ENCODE results near the gene DPH2.

DPH2 gene

DNA sequence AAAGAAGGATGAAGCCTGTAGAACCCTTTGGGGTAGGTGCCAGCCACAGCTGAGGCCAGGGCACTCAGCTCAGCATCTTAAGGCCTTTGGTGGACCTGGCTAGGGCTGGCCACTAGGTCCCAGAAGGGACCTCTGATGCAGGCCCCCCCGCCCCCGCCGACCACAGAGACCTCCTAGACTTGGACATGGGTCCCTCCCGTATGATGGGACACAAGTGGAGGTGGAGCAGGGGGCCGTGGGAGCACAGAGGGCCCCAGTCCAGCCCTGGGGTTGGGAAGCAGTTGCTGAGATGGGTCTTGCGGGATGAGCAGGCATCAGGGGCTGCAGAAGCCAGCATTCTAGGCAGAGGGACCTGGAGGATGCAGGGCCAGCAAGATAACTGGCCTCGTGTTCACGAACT is 12.4 kb downstream of the DPH2 start:
- DNase-seq (ENCODE audit: extremely low read depth in 1 of 2, low read depth in 1 of 2) = no peak

DNA sequence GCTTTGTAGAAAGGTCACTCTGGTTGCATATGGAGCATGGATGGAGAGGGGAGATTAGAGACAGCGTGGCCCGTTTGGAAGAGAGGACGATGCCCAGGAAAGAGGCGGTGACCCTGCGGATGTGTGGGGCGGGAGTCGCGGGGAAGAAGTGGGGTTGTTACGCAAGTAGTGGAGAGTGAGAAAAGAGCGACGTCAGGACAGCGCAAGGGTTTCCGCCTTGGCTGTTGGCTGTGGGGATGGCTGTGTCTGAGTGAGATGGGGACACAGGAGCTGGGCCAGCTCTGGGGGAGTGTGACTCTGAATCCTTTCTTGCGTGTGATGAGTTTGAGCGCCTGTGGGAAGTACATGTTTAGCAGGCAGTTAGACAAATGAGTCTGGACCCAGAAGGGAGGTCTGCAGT is 13.0 kb downstream of the DPH2 start:
- DNase-seq (ENCODE audit: extremely low read depth in 1 of 2, low read depth in 1 of 2) = no peak

DNA sequence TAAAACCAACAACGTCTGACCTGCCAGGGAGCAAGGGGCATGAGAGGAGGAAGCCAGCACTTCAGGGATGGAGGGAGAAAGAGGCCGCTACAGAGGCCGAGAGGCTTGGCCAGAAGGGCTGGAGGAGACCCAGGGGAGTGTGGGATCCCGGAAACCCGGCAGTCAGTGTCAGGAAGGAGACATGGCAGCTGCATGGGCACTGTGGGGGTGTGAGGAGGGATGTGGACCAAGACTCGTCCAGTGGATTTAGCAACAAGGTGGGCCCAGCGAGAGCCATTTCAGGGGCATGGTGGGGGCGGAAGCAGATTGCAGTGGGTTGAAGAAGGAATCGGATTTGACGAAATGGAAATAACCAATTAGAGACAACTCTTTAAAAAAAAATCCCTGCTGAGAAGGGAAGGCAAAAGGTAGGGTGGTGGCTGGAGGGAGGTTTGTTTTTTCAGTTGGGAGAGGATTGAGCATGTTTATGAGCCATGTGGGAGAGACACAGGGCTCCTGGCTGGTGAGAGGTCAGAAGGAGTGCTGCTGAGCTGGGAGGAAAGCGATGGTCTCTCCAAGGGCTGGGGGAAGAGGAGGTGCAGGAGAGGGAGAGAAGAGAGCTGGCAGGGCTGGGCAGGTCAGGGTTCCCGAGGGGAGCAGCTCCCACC is 13.6 kb downstream of the DPH2 start:
- DNase-seq (ENCODE audit: extremely low read depth in 1 of 2, low read depth in 1 of 2) = no peak

DNA sequence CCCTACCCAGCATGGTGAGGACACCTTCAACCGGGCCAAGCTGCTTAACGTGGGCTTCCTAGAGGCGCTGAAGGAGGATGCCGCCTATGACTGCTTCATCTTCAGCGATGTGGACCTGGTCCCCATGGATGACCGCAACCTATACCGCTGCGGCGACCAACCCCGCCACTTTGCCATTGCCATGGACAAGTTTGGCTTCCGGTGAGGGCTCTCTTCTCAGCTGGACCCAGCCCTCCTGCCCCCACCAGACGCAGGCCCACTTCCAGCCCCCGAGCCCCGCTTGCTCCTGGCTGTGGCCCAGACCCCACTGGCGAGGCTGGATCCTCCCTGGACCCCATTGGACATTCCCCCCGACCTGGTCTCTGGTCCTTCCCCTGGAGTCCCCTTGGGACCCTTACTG is 15.0 kb downstream of the DPH2 start:
- no peak for DNase-seq (ENCODE audit: extremely low read depth in 1 of 2, low read depth in 1 of 2)

DNA sequence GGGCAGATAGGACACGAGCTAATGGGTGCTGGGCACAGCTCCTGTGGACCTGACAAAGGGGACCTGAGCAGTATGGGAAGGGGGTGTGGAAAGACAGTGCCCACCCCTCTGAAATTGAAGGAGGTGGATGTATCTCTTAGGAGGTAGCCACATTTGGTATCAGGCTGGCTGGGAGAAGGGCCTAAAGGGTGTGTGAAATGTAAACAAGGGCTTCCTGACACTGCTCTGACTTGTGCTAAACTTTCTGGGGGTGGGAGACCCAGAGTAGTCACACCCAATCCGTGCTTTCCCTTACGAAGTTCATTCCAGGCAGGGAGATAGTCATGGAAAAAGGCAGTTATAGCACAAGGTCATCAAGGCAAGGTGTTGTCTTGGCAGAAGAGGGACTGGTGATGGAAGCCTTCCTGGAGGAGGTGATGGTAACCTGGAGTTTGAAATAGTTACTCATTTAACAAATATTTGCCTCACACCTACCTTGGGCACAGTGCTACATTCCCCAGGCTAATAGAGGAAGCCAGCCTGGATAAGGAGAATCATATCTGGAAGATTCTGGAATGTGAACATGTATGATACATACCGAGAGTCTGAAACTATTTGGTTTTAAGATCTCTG is 16.3 kb downstream of the DPH2 start:
- no peak for DNase-seq (ENCODE audit: extremely low read depth in 1 of 2, low read depth in 1 of 2)

DNA sequence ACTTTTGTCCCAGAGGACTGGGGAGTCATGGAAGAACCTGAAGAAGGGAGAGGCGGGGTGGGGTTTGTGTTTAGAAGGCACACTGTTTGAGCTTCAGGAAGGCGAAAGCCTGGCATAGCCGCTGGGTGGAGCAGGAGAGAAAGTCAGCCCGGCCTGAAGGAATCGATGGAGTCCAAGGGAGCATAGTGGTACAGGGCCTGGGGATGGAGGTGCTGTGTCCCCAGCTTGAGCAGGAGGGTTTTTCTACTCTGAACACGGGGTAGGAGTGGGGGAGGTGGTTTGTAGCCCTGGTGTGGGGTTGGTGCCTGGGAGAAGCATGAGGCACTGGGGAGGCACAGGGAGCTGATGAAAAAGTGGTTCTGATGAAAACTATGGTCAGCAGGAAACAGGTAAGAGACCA is 16.9 kb downstream of the DPH2 start:
- DNase-seq (ENCODE audit: extremely low read depth in 1 of 2, low read depth in 1 of 2) = no peak

DNA sequence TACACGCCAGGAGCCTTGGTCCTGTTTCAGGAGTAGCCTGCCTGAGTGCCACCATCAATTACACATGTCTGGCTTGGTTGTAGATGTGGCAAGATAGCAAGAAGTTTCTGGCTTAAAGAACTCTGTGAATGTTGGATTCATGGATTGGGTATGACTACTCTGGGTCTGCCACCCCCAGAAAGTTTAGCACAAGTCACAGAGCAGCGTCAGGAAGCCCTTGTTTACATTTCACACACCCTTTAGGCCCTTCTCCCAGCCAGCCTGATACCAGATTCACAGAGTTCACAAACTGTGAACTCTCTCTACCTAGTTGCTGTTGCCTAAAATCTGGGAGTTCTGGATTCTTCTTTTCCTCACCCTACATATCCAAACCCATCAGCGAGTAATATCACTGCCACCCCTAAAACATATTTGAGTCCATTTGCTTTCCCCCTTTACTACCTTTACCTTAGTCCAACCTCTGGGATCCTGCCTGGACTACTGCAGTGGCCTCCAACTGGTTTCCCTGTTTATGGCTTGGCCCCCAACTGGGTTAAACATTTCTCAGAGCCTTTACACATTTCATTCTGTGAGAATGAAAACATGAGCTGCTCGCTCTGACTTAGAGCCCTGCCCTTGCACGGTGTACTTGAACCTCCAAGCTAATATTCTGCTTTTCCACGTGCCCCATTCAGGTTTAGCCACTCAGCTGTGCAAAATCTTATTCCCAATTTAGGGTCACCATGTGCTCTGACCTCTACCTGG is 17.5 kb downstream of the DPH2 start:
- no peak for DNase-seq (ENCODE audit: extremely low read depth in 1 of 2, low read depth in 1 of 2)

DNA sequence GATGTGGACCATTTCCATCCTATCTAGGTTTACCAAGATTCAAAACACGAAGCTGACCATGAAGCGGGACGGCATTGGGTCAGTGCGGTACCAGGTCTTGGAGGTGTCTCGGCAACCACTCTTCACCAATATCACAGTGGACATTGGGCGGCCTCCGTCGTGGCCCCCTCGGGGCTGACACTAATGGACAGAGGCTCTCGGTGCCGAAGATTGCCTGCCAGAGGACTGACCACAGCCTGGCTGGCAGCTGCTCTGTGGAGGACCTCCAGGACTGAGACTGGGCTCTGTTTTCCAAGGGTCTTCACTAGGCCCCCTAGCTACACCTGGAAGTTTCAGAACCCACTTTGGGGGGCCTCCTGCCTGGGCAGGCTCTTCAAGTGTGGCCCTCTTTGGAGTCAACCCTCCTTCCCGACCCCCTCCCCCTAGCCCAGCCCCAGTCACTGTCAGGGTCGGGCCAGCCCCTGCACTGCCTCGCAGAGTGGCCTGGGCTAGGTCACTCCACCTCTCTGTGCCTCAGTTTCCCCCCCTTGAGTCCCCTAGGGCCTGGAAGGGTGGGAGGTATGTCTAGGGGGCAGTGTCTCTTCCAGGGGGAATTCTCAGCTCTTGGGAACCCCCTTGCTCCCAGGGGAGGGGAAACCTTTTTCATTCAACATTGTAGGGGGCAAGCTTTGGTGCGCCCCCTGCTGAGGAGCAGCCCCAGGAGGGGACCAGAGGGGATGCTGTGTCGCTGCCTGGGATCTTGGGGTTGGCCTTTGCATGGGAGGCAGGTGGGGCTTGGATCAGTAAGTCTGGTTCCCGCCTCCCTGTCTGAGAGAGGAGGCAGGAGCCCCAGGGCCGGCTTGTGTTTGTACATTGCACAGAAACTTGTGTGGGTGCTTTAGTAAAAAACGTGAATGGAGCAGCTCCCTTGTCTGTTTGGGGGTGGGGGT is 20.7 kb downstream of the DPH2 start:
- DNase-seq (ENCODE audit: extremely low read depth in 1 of 2, low read depth in 1 of 2) = no peak

DNA sequence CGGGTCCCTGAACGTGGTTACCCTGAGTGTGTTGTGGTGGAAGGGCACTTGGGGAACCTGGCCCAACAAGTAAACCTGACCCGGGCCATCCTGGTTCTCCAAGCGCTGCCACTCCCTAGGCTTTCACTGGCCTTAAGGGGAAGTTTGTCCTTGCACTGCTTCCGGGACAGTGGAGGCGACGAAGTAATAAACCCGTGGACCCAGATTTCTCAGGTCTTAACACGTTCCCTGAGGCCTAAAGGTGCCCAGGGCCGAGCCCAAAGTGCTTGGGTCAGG is 21.3 kb downstream of the DPH2 start:
- DNase-seq (ENCODE audit: extremely low read depth in 1 of 2, low read depth in 1 of 2) = no peak

DNA sequence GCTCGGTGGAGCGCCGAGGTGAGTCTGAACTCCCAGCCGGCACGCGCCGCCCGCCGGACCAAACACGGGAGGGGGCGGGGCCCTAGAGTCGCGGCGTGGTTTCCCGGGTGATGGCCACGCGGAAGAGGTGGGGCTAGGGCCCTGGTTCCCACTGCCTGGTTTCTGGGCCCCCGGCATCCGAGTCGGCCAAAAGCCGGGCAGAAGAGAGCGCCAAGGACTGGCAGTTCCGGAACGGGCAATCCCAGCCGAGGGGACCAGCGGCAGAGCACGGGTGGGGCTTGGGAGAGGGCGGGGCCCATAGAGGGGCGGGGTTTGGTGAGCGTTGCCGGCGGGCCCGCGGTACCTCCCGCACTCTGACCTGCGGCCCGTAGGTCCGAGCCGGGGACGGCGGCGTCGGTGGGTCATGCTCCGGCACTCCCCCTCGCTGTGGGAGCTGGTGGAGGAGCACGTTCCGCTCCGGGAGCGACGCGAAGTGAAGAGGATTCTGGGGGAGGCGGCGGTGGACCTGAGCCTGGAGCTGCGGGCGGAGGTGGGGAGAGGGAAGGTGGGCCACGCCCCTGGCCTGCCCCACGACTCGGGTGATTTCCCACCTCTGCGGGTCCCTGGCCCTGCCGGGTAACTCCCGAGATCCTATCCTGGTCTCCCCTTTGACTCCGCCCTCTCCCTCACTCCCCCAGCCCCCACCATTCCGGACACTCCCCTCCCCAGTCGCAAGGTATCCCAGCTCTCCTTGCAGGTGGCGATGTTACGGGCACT is 21.8 kb downstream of the DPH2 start, which contains the start of gene CCDC24:
Gene CCDC24 (plus strand): TSS at position 124 of the 756 bp plus-strand sequence. CDS start 280 bp downstream, at position 404.
- peak; percentile 57 to 72 for DNase-seq (ENCODE audit: extremely low read depth in 1 of 2, low read depth in 1 of 2)

DNA sequence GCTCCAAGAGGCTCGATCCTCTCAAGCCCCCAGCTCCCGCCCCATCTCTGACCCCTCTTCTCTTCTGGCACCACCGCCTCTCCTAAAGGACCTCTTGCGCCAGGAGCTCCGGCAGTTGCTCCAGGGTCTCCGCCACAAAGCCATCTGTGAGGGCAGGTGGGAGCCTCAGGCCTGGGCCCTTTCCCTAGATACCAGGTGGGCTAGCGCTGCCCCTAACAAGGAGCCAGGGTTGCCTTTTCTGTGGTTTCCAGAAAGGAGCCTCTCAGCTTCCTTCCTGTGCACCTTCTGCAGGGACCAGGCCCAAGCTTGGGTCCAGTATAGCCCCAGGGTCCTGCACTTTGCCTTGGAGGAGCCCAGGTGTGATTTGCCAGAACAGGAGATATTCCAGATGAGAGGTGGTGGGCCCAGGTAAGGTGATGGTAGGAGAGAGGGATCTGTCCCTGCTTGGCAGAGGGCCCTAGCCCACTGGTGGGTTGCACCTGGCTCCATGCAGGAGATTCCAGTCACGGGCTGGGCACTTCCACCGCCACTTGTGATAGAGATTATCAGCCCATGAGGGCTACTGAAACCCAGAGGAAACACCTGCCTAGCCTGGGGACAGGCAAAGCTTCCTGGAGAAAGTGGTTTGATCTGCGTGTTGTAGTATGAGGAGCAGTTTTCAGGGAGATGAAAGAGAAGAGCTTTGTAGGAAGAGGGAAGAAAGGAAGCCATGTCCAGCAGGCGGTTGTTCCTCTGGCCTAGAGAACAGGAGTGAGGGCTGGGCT is 22.6 kb downstream of the DPH2 start:
- no peak for DNase-seq (ENCODE audit: extremely low read depth in 1 of 2, low read depth in 1 of 2)

DNA sequence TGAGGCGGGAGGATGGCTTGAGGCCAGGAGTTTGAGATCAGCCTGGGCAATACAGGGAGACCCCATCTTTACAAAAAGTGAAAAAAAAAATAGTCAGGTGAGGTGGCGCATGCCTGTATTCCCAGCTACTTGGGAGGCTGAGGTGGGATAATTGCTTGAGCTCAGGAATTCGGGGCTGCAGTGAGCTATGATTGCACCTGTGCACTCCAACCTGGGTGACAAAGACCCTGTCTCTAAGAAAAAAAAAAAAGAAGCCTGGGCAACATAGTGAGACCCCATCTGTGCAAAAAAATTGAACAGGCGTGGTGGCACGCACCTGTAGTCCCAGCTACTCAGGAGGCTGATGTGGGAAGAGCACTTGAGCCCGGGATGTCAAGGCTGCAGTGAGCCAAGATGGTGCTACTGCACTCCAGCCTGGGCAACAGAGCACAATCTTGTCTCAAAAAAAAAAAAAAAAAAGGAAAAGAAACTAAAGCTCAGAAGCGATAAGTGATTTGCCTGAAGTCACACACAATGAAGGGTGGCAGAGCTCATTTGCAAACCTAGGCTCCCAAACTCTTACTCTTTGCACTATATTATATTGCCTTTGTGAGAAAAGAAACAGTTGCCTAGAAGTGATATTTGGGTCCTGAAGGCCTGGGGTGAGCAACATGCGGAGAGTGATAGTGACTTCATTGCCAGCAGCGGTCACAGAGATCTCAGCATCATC is 23.6 kb downstream of the DPH2 start:
- DNase-seq (ENCODE audit: extremely low read depth in 1 of 2, low read depth in 1 of 2) = no peak

DNA sequence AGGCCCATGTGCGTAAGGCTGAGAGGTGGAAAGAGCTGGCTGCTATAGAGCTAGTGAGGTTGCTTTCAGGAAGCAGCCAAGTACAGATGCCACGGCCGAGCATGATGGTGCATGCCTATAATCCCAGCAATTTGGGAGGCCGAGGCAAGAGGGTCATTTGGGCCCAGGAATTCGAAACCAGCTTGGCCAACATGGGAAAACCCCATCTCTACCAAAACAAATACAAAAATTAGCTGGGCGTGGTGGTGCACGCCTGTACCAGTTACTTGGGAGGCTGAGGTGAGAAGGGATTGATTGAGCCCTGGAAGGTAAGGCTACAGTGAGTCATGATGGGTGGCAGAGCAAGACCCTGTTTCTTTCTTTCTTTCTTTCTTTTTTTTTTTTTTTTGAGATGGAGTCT is 24.3 kb downstream of the DPH2 start:
- no peak for DNase-seq (ENCODE audit: extremely low read depth in 1 of 2, low read depth in 1 of 2)

DNA sequence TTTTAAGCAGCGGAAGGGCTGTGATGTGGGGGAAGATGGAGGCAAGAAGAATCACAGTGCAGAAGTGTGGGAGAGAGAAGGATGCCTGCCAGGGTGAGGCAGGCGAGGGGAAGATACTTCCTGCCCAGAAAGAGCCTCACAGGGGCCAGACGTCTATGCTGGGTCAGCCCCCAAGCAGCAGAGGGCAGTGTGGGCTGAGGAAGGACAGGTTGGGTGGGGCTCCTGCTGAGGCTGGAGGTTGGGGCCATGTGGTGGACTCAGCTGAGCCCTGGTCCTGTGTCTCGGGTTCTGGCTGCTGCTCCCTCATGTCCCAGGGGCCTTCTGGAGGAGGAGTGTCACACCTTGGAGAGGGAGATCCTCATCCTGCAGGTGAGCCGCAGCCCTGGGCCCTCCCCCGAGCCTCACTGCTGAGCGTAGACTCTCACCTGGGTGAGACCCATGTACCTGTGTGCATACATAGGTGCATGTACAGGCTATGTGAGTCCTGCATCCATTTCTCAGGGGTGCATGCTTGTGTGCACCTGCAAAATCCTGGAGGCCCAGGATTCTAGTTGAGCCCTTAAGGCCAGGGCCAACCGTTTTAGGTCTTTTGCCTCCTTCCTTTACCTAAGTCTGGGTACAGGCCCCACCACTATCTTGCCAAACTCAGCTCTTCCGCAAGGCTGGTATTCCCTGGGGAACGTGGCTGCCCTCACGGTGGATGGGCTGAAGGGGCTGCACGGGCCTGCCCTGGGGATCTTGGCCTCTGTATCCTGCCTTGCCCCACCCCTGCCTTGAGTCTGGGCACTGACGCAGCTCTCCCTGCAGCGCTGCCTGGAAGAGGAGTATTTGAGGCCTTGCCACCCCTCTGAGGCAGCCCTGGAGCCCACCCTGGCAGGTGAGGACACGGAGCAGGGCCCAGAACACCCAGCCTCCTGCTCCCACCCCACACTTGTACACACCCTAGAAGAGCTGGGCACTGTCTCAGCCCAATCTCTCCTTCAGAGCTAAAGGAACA is 25.3 kb downstream of the DPH2 start:
- no peak for DNase-seq (ENCODE audit: extremely low read depth in 1 of 2, low read depth in 1 of 2)

DNA sequence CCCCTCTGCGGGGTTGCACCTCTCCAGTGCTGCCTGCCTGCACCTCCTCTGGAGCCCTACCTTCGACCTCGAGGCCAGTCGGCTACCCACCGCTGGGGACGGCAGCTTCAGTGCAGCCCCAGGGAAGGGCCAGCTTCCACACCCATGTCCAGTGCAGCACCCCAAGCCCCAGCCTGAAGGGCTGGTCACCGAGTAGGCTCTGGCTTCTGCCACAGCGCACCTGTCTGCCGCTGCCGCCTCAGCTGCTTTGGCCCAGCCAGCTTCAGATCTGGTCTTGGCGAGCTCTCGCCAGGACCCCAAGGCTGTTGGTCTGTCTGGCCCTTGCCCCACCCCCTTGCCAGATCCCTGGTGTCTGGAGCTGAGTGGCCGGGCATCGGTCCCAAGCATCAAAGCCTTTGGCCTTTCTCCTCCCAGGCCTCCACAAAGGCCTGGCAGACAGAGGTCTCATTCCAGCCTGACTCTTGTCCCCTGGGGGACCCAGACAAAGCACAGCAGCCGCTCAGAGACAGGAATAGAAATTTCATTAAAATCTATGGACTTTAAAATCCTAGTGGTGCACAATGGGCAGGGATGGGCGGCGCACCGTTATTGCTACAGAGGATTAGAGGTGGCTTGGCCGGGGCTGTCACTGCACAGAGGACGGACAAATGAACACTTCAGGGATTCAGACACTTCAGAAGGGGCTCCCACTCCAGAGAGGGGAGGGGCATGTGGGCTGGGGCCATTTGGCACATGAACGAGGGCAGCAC is 26.3 kb downstream of the DPH2 start:
- no peak for DNase-seq (ENCODE audit: extremely low read depth in 1 of 2, low read depth in 1 of 2)

DNA sequence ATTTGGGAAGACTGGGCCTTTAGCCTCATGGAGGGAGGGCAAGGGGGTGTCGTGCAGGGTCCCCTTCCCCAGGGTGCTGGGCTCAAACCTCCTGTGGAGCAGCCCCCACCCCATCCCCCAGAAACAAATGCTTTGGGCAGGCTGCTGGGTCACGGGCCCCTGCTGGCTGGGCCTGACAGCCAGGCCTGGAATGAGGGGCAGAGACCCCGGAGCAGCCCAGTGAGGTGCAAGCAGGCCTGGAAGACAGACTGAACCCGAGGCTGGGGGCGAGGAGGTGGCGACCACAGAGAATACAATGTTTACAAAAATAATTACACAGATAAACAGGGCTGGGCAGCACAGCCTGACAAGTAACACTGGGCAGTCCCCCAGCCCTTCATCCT is 26.9 kb downstream of the DPH2 start:
- no peak for DNase-seq (ENCODE audit: extremely low read depth in 1 of 2, low read depth in 1 of 2)

DNA sequence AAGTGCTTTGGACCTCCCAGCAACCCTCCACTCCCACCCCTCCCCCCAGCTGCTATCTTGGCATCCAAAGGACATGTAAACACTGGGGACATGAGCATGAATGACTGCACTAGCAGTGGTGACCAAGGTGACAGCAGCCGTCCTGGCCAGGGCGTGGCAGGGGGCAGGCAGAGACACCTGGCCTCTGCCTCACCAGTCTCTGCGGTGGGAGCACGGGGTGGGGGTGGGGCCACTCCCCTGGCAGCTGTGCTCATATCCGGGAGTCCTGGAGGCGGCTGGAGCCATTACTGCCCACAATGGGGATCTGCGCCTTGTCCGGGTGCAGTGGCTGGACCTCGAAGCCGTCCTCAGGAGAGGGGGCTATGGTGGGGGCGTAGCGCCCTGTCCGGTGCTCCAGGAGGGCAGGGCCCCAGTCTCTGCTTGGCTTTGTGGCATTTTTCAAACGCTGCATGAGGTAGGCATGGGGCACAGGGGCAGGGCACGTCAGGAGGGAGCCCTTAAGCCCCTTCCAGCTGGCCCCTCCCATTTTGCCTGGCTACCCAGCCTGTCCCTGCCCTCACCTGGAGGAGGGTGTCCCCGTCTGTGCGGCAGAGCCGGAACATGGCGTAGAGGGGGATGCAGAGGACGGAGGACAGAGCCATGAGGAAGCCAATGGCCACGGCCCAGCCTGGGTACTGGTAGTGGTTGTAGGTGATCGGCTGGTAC is 27.6 kb downstream of the DPH2 start:
- no peak for DNase-seq (ENCODE audit: extremely low read depth in 1 of 2, low read depth in 1 of 2)
